GM19397 (cell line): ENCODE data around the gene EFHD1.
"Not testable (repeated sequence)": the region's sequence is repeated elsewhere in the genome, so short reads cannot be mapped to it uniquely, and the experiment has no call there.

ENCODE experiments used
- ATAC-seq: cut with Tn5 transposase; IDR thresholded peaks from one replicate; pipeline ENCODE4 v1.9.1; 2021; ENCODE audit warnings: mild to moderate bottlenecking, moderate library complexity; ENCODE audit not compliant: unreplicated experiment

EFHD1 gene

GRCh38 chr2:232647261-232647660 is 13.9 kb downstream of the EFHD1 start:
- no peak for ATAC-seq

GRCh38 chr2:232649033-232649432 is 15.6 kb downstream of the EFHD1 start:
- no peak for ATAC-seq

- ATAC-seq: no peak
Measured at GRCh38 chr2:232652505-232652851, 19.1 kb downstream of the EFHD1 start.

- ATAC-seq: no peak
Measured at GRCh38 chr2:232653441-232653840, 20.0 kb downstream of the EFHD1 start.

GRCh38 chr2:232655392-232655791 is 22.0 kb downstream of the EFHD1 start:
- no peak for ATAC-seq

GRCh38 chr2:232658217-232658785 is 24.9 kb downstream of the EFHD1 start:
- ATAC-seq: no peak

GRCh38 chr2:232659359-232659758 is 26.0 kb downstream of the EFHD1 start:
- no peak for ATAC-seq

- ATAC-seq: no peak
Measured at GRCh38 chr2:232662486-232663260, 29.3 kb downstream of the EFHD1 start.

GRCh38 chr2:232666051-232666805 is 32.8 kb downstream of the EFHD1 start:
- ATAC-seq: no peak

GRCh38 chr2:232667989-232668583 is 34.7 kb downstream of the EFHD1 start:
- ATAC-seq: no peak

GRCh38 chr2:232668805-232669444 is 35.5 kb downstream of the EFHD1 start:
- no peak for ATAC-seq

- ATAC-seq: no peak
Measured at GRCh38 chr2:232672588-232672987, 39.2 kb downstream of the EFHD1 start.

GRCh38 chr2:232674491-232674890 is 41.1 kb downstream of the EFHD1 start:
- no peak for ATAC-seq

- no peak for ATAC-seq
Measured at GRCh38 chr2:232675381-232675780, 42.0 kb downstream of the EFHD1 start.

GRCh38 chr2:232680006-232680405 is 46.6 kb downstream of the EFHD1 start:
- ATAC-seq: no peak

GRCh38 chr2:232681527-232681926 is 48.1 kb downstream of the EFHD1 start:
- ATAC-seq: no peak

GRCh38 chr2:232683368-232683767 is 50.0 kb downstream of the EFHD1 start:
- ATAC-seq: no peak

- ATAC-seq: not testable (repeated sequence)
Measured at GRCh38 chr2:232685391-232685790, 52.0 kb downstream of the EFHD1 start.

- ATAC-seq: no peak
Measured at GRCh38 chr2:232687382-232688160, 54.2 kb downstream of the EFHD1 start.

- no peak for ATAC-seq
Measured at GRCh38 chr2:232688201-232688600, 54.8 kb downstream of the EFHD1 start.
